Subcutaneous adipose tissue (tissue), 4 donors: ENCODE results near the gene TCIRG1. TPM values are rescaled to one million over a fixed set of nuclear protein-coding genes. Genes with fewer than 3 reads are reported as not detected.

Experiments
- CTCF ChIP-seq: fragments of 450-650 bp; IDR thresholded peaks from one replicate; pipeline ENCODE4 v1.5.1; 2016; ENCODE audit warnings: low read depth, mild to moderate bottlenecking, control low read depth, antibody characterized with exemption, moderate library complexity
- total RNA-seq, 4 donors: library from RNA; depleted of rRNA; stranded (reverse); fragments of >200 nt; gene quantifications; one replicate each; pipeline ENCODE4 v1.1.0, GENCODE V29; 2016

TCIRG1 gene
- total RNA-seq, 4 donors from 2014 or later = 56.4 to 145 (median 118) TPM

- no peak for TF ChIP-seq CTCF
Observed at GRCh38 chr11:68021167-68021787, 17.5 kb upstream of the TCIRG1 start.

- TF ChIP-seq CTCF = no peak
Observed at GRCh38 chr11:68022531-68022930, 16.3 kb upstream of the TCIRG1 start.

GRCh38 chr11:68024508-68024907, 14.3 kb upstream of the TCIRG1 start:
- no peak for TF ChIP-seq CTCF

- TF ChIP-seq CTCF = no peak
Observed at GRCh38 chr11:68025047-68025446, 13.8 kb upstream of the TCIRG1 start.

GRCh38 chr11:68026391-68027105, 12.3 kb upstream of the TCIRG1 start:
- no peak for TF ChIP-seq CTCF

GRCh38 chr11:68027667-68028066, 11.2 kb upstream of the TCIRG1 start:
- TF ChIP-seq CTCF = no peak

GRCh38 chr11:68028802-68029545, 9.9 kb upstream of the TCIRG1 start:
- TF ChIP-seq CTCF = no peak
